Tibial nerve (tissue), 4 donors: ENCODE results near the gene RALBP1. TPM values are rescaled to one million over a fixed set of nuclear protein-coding genes. Genes with fewer than 3 reads are reported as not detected.
A peak's percentile ranks its signal among the peaks of the same experiment; 100 is the strongest.

ENCODE experiments used
- DNase-seq, 2 donors: peaks; one replicate each; pipeline ENCODE4 v3.0.0-alpha.2; 2019; ENCODE audit warnings: low spot score in 2 of 2
- H3K27ac ChIP-seq, 4 donors: fragments of 200-600 bp; sonication (generic) in 3 of 4; one replicate each; pipeline ENCODE4 v1.5.1; 2017 to 2019; ENCODE audit warnings: mild to moderate bottlenecking in 1 of 4
- H3K27me3 ChIP-seq, 2 donors: fragments of 200-600 bp; sonication (generic) in 1 of 2; one replicate each; pipeline versions ENCODE4 v1.5.1 to v1.6.0; 2017 to 2019
- H3K36me3 ChIP-seq, 3 donors: fragments of 200-600 bp; sonication (generic); one replicate each; pipeline ENCODE4 v1.5.1; 2018 to 2019
- H3K4me1 ChIP-seq, 4 donors: fragments of 200-600 bp; sonication (generic) in 3 of 4; one replicate each; pipeline ENCODE4 v1.5.1; 2017 to 2019
- H3K4me3 ChIP-seq, 4 donors: fragments of 200-600 bp; sonication (generic) in 3 of 4; one replicate each; pipeline ENCODE4 v1.5.1; 2017 to 2019; ENCODE audit warnings: mild to moderate bottlenecking in 1 of 4, moderate library complexity in 1 of 4
- H3K9me3 ChIP-seq, 4 donors: fragments of 200-600 bp; sonication (generic) in 3 of 4; one replicate each; pipeline ENCODE4 v1.5.1; 2017 to 2019
- EP300 ChIP-seq, 2 donors: sonication (generic); formaldehyde crosslinking; IDR thresholded peaks; one replicate each; pipeline ENCODE4 v1.6.1; 2017; ENCODE audit warnings: antibody characterized with exemption in 2 of 2, mild to moderate bottlenecking in 1 of 2
- POLR2A ChIP-seq, 2 donors: fragments of 450-650 bp; IDR thresholded peaks; one replicate each; pipeline ENCODE4 v1.6.1; 2017; ENCODE audit warnings: antibody characterized with exemption in 2 of 2, mild to moderate bottlenecking in 2 of 2, moderate library complexity in 2 of 2
- WGBS, 2 donors: methylation state at CpG; one replicate each; pipeline ENCODE4 v1.1.5; 2018; 5-methylcytosine and 5-hydroxymethylcytosine counted together
- total RNA-seq, 4 donors: library from RNA; depleted of rRNA; stranded (reverse); fragments of >200 nt; gene quantifications; one replicate each; pipeline ENCODE4 v1.1.0, GENCODE V29; 2016
- TF ChIP-seq, protein P1 (sequence below), 5 experiments: fragments of 200-600 bp in 3 of 5; fragments of 450-650 bp in 2 of 5; sonication (generic) in 3 of 5; IDR thresholded peaks; one replicate each; pipeline ENCODE4 v1.5.1; 2016 to 2019; ENCODE audit warnings: antibody characterized with exemption in 5 of 5, mild to moderate bottlenecking in 3 of 5, moderate library complexity in 2 of 5

RALBP1 gene
- 100 to 1,000 TPM in 2 of 4 donors, 10 to 100 TPM in 2; 93.3 to 118 (median 99.5) TPM for total RNA-seq

DNA sequence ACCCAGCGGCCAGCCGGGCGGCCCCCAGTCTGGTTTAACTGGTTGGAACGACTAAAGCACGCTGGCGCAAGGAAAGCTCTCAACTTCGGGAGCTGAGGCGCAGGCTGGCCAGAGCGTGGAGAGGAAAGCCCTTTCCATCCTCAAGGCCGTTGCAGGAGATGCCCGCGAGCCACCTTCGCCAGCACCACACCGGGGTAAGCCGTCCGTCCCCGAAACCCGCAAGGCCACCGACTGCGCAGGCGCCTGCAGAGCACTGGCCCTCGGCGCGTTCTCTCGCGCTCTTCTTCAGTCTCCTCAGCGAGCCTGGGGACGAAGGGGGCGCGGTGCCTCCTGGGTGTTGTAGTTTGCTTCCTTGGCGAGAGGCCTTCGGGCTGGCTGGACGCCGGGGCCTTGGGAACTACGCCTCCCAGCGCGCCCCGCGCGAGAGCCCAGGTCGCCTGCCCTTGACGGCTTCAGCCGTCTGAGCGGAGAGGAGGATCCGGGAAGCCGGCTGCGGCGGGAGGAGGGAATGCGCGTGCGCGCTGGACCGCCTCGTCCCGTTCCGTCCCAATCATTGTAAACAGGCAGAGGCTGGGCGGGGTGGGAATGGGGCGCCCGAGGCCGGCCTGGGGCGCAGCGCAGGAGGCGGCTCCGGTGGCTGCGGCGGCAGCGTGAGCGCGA is at the start of gene RALBP1:
RALBP1 (plus strand) TSS at position 531 of the 660 bp plus-strand sequence. CDS start 37,533 bp downstream, outside the sequence.
- H3K9me3 ChIP-seq = peaks cover 0 to 2% (median 0%) of the 10 kb centered on the region in 4 donors
- TF ChIP-seq, protein P1, sequence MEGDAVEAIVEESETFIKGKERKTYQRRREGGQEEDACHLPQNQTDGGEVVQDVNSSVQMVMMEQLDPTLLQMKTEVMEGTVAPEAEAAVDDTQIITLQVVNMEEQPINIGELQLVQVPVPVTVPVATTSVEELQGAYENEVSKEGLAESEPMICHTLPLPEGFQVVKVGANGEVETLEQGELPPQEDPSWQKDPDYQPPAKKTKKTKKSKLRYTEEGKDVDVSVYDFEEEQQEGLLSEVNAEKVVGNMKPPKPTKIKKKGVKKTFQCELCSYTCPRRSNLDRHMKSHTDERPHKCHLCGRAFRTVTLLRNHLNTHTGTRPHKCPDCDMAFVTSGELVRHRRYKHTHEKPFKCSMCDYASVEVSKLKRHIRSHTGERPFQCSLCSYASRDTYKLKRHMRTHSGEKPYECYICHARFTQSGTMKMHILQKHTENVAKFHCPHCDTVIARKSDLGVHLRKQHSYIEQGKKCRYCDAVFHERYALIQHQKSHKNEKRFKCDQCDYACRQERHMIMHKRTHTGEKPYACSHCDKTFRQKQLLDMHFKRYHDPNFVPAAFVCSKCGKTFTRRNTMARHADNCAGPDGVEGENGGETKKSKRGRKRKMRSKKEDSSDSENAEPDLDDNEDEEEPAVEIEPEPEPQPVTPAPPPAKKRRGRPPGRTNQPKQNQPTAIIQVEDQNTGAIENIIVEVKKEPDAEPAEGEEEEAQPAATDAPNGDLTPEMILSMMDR (IDR thresholded peaks at IDR 0.05) = peak in 3 of 5 experiments; percentile 17 to 53 (median 40)
- TF ChIP-seq POLR2A (IDR thresholded peaks at IDR 0.05) (peak; percentile 84 to 88), EP300 (IDR thresholded peaks at IDR 0.05) (peak; percentile 71 to 98)
- peak; percentile 98 to 99 for DNase-seq
- H3K4me3 ChIP-seq = peak within 1 kb of the TSS; percentile 76 to 97 (median 87)
- H3K27ac ChIP-seq = peak within 1 kb of the TSS; percentile 91 to 98 (median 94)
- peaks cover 0 to 11% (median 0%) of the 10 kb centered on the region in 3 donors for H3K36me3 ChIP-seq
- peaks cover 0 to 27% (median 8%) of the 10 kb centered on the region in 4 donors for H3K4me1 ChIP-seq
- H3K27me3 ChIP-seq = no peaks in the 10 kb centered on the region
- 0% methylated on average over 7 to 59 of the region's 69 CpGs for WGBS, 2 donors

DNA sequence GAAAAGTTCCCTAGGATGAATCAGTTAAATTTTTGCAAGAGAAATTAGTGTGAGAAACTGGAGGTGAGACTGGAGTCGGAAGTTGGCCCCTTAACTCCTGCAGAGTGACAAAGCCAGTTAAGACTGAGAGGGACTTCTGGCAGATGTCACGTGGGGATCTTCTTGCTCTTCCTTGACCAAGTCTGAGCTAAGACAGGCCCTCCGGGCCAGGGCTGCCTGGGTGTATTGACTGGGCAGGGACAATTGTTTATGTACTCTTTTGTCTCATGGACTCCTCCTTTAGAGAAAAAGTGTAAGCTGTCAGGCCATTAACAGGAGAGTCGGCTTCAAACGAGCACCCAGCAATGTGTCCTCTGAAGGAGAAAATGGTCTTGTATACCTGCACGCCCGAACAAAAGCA is 48.6 kb upstream of the RALBP1 start:
- no peaks in the 10 kb centered on the region for H3K27me3 ChIP-seq
- no peaks in the 10 kb centered on the region for H3K36me3 ChIP-seq
- WGBS, 2 donors = 81 to 82% methylated on average over 7 of the region's 7 CpGs
- no peak overlapping the region for H3K4me3 ChIP-seq
- TF ChIP-seq EP300 (IDR thresholded peaks at IDR 0.05) = no peak
- no peak for TF ChIP-seq POLR2A (IDR thresholded peaks at IDR 0.05)
- TF ChIP-seq, protein P1 (IDR thresholded peaks at IDR 0.05) = no peak
- peaks cover 0 to 21% (median 10%) of the 10 kb centered on the region in 4 donors for H3K4me1 ChIP-seq
- peak overlapping the region in 2 of 4 donors; percentile 29 to 79 for H3K27ac ChIP-seq
- DNase-seq = no peak
- peaks cover 0 to 10% (median 0%) of the 10 kb centered on the region in 4 donors for H3K9me3 ChIP-seq

DNA sequence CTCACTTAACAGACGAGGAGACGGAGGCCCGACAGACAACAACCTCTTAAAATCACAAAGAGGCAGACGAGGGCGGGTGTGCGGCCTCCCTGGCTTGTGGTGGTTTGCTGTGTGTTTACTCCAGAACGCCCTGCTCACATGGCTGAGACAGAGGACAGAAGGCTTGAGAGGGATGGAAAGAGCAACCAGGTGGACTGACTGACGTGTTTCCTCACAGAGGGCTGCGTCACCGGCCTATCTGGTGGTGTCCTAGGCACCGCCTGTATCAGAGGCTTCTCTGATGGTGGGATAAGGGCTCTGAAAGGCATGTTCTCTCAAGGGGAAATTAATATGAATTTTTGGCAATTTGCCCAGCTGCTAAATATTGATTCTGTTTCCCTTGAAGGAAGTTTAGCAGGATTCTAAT is 47.0 kb upstream of the RALBP1 start:
- DNase-seq = no peak
- Histone ChIP-seq H3K4me3 (no peak overlapping the region), H3K27ac (peak overlapping the region in 2 of 4 donors; percentile 77 to 79), H3K36me3 (no peaks in the 10 kb centered on the region), H3K27me3 (no peaks in the 10 kb centered on the region), H3K9me3 (peaks cover 0 to 10% (median 0%) of the 10 kb centered on the region in 4 donors), H3K4me1 (peaks cover 0 to 24% (median 10%) of the 10 kb centered on the region in 4 donors)
- TF ChIP-seq POLR2A (IDR thresholded peaks at IDR 0.05) = no peak
- TF ChIP-seq, protein P1 (IDR thresholded peaks at IDR 0.05) = no peak
- no peak for TF ChIP-seq EP300 (IDR thresholded peaks at IDR 0.05)
- 79 to 87% methylated on average over 11 of the region's 11 CpGs for WGBS, 2 donors

DNA sequence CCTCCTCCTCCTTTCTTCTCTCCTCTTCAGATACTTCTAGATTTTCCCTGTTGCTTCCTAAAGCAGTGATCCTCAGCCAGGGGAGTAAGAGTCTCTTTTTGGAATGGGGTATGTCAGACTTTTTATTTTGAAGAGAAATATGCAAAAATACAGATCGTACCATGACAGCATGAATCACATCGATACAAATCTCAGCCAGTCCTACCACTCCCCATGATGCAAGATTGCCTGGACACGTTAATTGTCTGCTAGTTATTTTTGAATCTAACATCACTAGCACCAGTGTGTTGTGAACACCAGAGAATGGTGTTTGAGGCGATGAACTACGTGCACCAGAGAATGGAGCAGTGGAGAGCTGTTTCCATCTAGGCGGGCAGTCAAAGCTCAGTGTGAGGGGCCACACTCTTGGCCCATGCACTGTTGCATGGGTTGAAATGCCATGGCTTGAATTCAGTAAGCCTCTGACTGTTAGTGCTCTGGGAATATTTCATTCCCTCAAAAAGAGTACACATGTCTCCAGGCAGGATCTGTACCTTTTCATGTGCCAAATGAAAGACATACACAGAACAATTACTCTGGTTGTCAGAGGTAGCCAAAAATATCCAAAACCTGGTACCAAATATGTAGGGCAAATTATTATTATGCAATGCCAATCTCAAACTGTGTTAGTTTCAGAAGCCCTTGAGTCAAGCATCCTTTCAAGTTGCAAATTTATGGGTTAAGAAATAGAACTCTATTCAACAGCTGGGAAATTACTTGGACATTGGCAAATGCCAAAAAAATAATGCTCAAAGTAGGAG is 46.3 kb upstream of the RALBP1 start:
- H3K4me3 ChIP-seq = no peak overlapping the region
- H3K36me3 ChIP-seq = no peaks in the 10 kb centered on the region
- peak overlapping the region in 2 of 4 donors; percentile 77 to 79 for H3K27ac ChIP-seq
- no peak for DNase-seq
- TF ChIP-seq POLR2A (IDR thresholded peaks at IDR 0.05) = no peak
- TF ChIP-seq, protein P1 (IDR thresholded peaks at IDR 0.05) = no peak
- no peak for TF ChIP-seq EP300 (IDR thresholded peaks at IDR 0.05)
- WGBS, 2 donors = 72 to 91% methylated on average over 6 of the region's 6 CpGs
- peaks cover 0 to 32% (median 17%) of the 10 kb centered on the region in 4 donors for H3K4me1 ChIP-seq
- peaks cover 0 to 5% (median 0%) of the 10 kb centered on the region in 4 donors for H3K9me3 ChIP-seq
- H3K27me3 ChIP-seq = no peaks in the 10 kb centered on the region
